ENCODE measurements around the gene TMEM59. TPM values are rescaled to one million over a fixed set of nuclear protein-coding genes. Genes with fewer than 3 reads are reported as not detected.

The TMEM59 gene
- total RNA-seq, 4 donors from 2014 or later: 156 to 248 (median 224) TPM

GRCh38 chr1:54045496-54045895 lies 7.5 kb downstream of the TMEM59 start:
- TF ChIP-seq POLR2A (IDR thresholded peaks at IDR 0.05) (no peak), CTCF (IDR thresholded peaks at IDR 0.05 in 4 of 5, conservative IDR thresholded peaks at IDR 0.05 in 1 of 5) (no peak)
- ATAC-seq (no peak), DNase-seq (no peak)
- Histone ChIP-seq H3K4me3 (no peak overlapping the region), H3K27ac (no peak overlapping the region), H3K9me3 (no peaks in the 10 kb centered on the region), H3K36me3 (peaks cover 0 to 33% of the 10 kb centered on the region in 2 donors), H3K27me3 (no peaks in the 10 kb centered on the region), H3K4me1 (peaks cover 34 to 50% of the 10 kb centered on the region in 2 donors)
- in situ Hi-C loops (cut with MboI; ENCODE audit: low sequenced_read_pairs in 4 of 4): no loop called here
- intact Hi-C loops (cut with DNase I; ENCODE audit: low total_unique reads): no loop called here

GRCh38 chr1:54041806-54042205 lies 11.2 kb downstream of the TMEM59 start:
- ATAC-seq (no peak), DNase-seq (no peak)
- no peaks in the 10 kb centered on the region for H3K27me3 ChIP-seq
- peaks cover 0 to 13% of the 10 kb centered on the region in 2 donors for H3K4me1 ChIP-seq
- intact Hi-C loops (cut with DNase I; ENCODE audit: low total_unique reads): no loop called here
- no peak overlapping the region for H3K27ac ChIP-seq
- TF ChIP-seq POLR2A (IDR thresholded peaks at IDR 0.05) (no peak), CTCF (IDR thresholded peaks at IDR 0.05 in 4 of 5, conservative IDR thresholded peaks at IDR 0.05 in 1 of 5) (no peak)
- H3K9me3 ChIP-seq: no peaks in the 10 kb centered on the region
- H3K4me3 ChIP-seq: no peak overlapping the region
- H3K36me3 ChIP-seq: peaks cover 0 to 66% of the 10 kb centered on the region in 2 donors
- in situ Hi-C loops (cut with MboI; ENCODE audit: low sequenced_read_pairs in 4 of 4): no loop called here

GRCh38 chr1:54037476-54037875 lies 15.5 kb downstream of the TMEM59 start:
- in situ Hi-C loops (cut with MboI; ENCODE audit: low sequenced_read_pairs in 4 of 4) (no loop called here), intact Hi-C loops (cut with DNase I; ENCODE audit: low total_unique reads) (no loop called here)
- no peaks in the 10 kb centered on the region for H3K27me3 ChIP-seq
- H3K9me3 ChIP-seq: no peaks in the 10 kb centered on the region
- peaks cover 2 to 94% of the 10 kb centered on the region in 2 donors for H3K36me3 ChIP-seq
- DNase-seq: no peak
- H3K4me1 ChIP-seq: no peaks in the 10 kb centered on the region
- TF ChIP-seq CTCF (IDR thresholded peaks at IDR 0.05 in 4 of 5, conservative IDR thresholded peaks at IDR 0.05 in 1 of 5) (no peak), POLR2A (IDR thresholded peaks at IDR 0.05) (no peak)
- no peak for ATAC-seq
- H3K4me3 ChIP-seq: no peak overlapping the region
- no peak overlapping the region for H3K27ac ChIP-seq

- Histone ChIP-seq H3K4me1 (no peaks in the 10 kb centered on the region), H3K36me3 (peaks cover 0 to 43% of the 10 kb centered on the region in 2 donors), H3K27me3 (no peaks in the 10 kb centered on the region), H3K4me3 (no peak overlapping the region), H3K9me3 (no peaks in the 10 kb centered on the region), H3K27ac (no peak overlapping the region)
- DNase-seq (no peak), ATAC-seq (no peak)
- in situ Hi-C loops (cut with MboI; ENCODE audit: low sequenced_read_pairs in 4 of 4): no loop called here
- no peak for TF ChIP-seq CTCF (IDR thresholded peaks at IDR 0.05 in 4 of 5, conservative IDR thresholded peaks at IDR 0.05 in 1 of 5)
- TF ChIP-seq POLR2A (IDR thresholded peaks at IDR 0.05): no peak
- intact Hi-C loops (cut with DNase I; ENCODE audit: low total_unique reads): no loop called here
Observed at GRCh38 chr1:54028306-54029251, 24.4 kb downstream of the TMEM59 start.

All from gastrocnemius medialis (tissue), 4 donors.